GM12892 (cell line): Measurements from ENCODE around the gene DENND10.

Experiments used
- POLR2A ChIP-seq: IDR thresholded peaks from 2 replicates; pipeline ENCODE4 v1.6.1; 2011; ENCODE audit warnings: low read depth, low read length, control low read depth
- POLR2AphosphoS5 ChIP-seq: IDR thresholded peaks from 2 replicates; pipeline ENCODE4 v1.6.1; 2011; ENCODE audit warnings: low read depth, low read length, control low read depth

- TF ChIP-seq POLR2AphosphoS5 (no peak), POLR2A (no peak)
Measured at GRCh38 chr10:119174109-119174508, 70.2 kb downstream of the DENND10 start.
